Activated CD4-positive, alpha-beta T cell treated with anti-CD3 and anti-CD28 coated beads, Interleukin-2, amount 50 U/mL, for 16 hours (primary cell): ENCODE measurements around the gene ARMC2.

Source experiments
- DNase-seq: peaks from one replicate; pipeline ENCODE4 v3.0.0-alpha.2; 2020

Gene ARMC2

GRCh38 chr6:108836061-108836460 lies 12.2 kb upstream of the ARMC2 start:
- no peak for DNase-seq

- DNase-seq: peak; percentile 45
Measured at GRCh38 chr6:108837236-108837971, 10.8 kb upstream of the ARMC2 start.

GRCh38 chr6:108838101-108838717 lies 10.0 kb upstream of the ARMC2 start:
- DNase-seq: no peak

- DNase-seq: no peak
Measured at GRCh38 chr6:108839083-108839642, 9.1 kb upstream of the ARMC2 start.

GRCh38 chr6:108840919-108841318 lies 7.3 kb upstream of the ARMC2 start:
- no peak for DNase-seq

GRCh38 chr6:108841377-108841855 lies 6.8 kb upstream of the ARMC2 start:
- DNase-seq: no peak

GRCh38 chr6:108844135-108844534 lies 4.1 kb upstream of the ARMC2 start:
- no peak for DNase-seq

GRCh38 chr6:108845145-108845544 lies 3.1 kb upstream of the ARMC2 start:
- no peak for DNase-seq

- no peak for DNase-seq
Measured at GRCh38 chr6:108846101-108846500, 2.1 kb upstream of the ARMC2 start.

GRCh38 chr6:108846628-108847027 lies 1.6 kb upstream of the ARMC2 start:
- no peak for DNase-seq

- no peak for DNase-seq
Measured at GRCh38 chr6:108847738-108848115, 495 bp upstream of the ARMC2 start.

GRCh38 chr6:108850669-108851465 lies 2.6 kb downstream of the ARMC2 start:
- no peak for DNase-seq

- no peak for DNase-seq
Measured at GRCh38 chr6:108851756-108852155, 3.5 kb downstream of the ARMC2 start.

- no peak for DNase-seq
Measured at GRCh38 chr6:108853077-108853476, 4.9 kb downstream of the ARMC2 start.

GRCh38 chr6:108862479-108863191 lies 14.4 kb downstream of the ARMC2 start:
- DNase-seq: no peak

GRCh38 chr6:108865751-108866286 lies 17.6 kb downstream of the ARMC2 start:
- peak; percentile 37 for DNase-seq

GRCh38 chr6:108866798-108867197 lies 18.6 kb downstream of the ARMC2 start:
- DNase-seq: no peak

- DNase-seq: no peak
Measured at GRCh38 chr6:108868647-108869046, 20.4 kb downstream of the ARMC2 start.

- DNase-seq: no peak
Measured at GRCh38 chr6:108869876-108870275, 21.7 kb downstream of the ARMC2 start.

- DNase-seq: no peak
Measured at GRCh38 chr6:108870357-108870756, 22.1 kb downstream of the ARMC2 start.

GRCh38 chr6:108872141-108872557 lies 23.9 kb downstream of the ARMC2 start:
- DNase-seq: no peak

GRCh38 chr6:108872575-108872974 lies 24.4 kb downstream of the ARMC2 start:
- no peak for DNase-seq
